ENCODE measurements around the gene HIBADH.

DNA sequence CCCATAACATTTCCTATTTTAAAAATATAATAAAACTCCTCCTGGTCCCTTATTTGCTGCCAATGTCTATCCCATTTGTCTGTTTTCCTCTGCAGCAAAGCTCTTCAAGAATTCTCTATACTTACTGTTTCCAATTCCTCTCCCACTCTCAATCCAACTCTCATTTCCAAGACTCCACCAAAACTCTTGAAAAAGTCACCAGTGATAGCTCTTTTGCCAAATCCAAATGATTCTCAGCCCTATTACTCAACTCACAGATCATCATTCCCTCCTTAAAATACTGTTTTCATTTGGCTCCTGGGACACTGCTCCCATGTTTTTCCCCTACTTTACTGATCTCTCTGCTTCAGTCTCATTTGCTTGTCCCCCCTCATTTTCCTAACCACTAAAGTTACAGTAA is 139.4 kb downstream of the HIBADH start:
- TF ChIP-seq, protein P1, sequence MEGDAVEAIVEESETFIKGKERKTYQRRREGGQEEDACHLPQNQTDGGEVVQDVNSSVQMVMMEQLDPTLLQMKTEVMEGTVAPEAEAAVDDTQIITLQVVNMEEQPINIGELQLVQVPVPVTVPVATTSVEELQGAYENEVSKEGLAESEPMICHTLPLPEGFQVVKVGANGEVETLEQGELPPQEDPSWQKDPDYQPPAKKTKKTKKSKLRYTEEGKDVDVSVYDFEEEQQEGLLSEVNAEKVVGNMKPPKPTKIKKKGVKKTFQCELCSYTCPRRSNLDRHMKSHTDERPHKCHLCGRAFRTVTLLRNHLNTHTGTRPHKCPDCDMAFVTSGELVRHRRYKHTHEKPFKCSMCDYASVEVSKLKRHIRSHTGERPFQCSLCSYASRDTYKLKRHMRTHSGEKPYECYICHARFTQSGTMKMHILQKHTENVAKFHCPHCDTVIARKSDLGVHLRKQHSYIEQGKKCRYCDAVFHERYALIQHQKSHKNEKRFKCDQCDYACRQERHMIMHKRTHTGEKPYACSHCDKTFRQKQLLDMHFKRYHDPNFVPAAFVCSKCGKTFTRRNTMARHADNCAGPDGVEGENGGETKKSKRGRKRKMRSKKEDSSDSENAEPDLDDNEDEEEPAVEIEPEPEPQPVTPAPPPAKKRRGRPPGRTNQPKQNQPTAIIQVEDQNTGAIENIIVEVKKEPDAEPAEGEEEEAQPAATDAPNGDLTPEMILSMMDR (conservative IDR thresholded peaks at IDR 0.05; ENCODE audit: low read length) = no peak
- no peak for TF ChIP-seq EZH2phosphoT487 (IDR thresholded peaks at IDR 0.05; ENCODE audit: borderline replicate concordance, low read depth, low read length)
